ENCODE data around the gene UQCC3.

- TF ChIP-seq CTCF (conservative IDR thresholded peaks at IDR 0.05) (no peak), EZH2 (IDR thresholded peaks at IDR 0.05; ENCODE audit: low read depth) (no peak)
Measured at GRCh38 chr11:62707277-62707861, 35.9 kb downstream of the UQCC3 start, which contains the start of the genes BSCL2 and GNG3.

All from PC-9 (cell line).